ENCODE data around the gene ZYX. TPM values are rescaled to one million over a fixed set of nuclear protein-coding genes. Genes with fewer than 3 reads are reported as not detected.
A peak's percentile ranks its signal among the peaks of the same experiment; 100 is the strongest.

ZYX gene
- total RNA-seq, 2 donors from 2014 or later, result 40.2 to 60.6 TPM

- no peak overlapping the region for H3K4me3 ChIP-seq
- no peaks in the 10 kb centered on the region for H3K4me1 ChIP-seq
- no peak for ATAC-seq
- intact Hi-C loops (cut with DNase I), result no loop called here
- TF ChIP-seq, protein P1, sequence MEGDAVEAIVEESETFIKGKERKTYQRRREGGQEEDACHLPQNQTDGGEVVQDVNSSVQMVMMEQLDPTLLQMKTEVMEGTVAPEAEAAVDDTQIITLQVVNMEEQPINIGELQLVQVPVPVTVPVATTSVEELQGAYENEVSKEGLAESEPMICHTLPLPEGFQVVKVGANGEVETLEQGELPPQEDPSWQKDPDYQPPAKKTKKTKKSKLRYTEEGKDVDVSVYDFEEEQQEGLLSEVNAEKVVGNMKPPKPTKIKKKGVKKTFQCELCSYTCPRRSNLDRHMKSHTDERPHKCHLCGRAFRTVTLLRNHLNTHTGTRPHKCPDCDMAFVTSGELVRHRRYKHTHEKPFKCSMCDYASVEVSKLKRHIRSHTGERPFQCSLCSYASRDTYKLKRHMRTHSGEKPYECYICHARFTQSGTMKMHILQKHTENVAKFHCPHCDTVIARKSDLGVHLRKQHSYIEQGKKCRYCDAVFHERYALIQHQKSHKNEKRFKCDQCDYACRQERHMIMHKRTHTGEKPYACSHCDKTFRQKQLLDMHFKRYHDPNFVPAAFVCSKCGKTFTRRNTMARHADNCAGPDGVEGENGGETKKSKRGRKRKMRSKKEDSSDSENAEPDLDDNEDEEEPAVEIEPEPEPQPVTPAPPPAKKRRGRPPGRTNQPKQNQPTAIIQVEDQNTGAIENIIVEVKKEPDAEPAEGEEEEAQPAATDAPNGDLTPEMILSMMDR (IDR thresholded peaks at IDR 0.05), result no peak
- no peak for TF ChIP-seq POLR2A (IDR thresholded peaks at IDR 0.05)
- H3K9me3 ChIP-seq, result no peaks in the 10 kb centered on the region
- H3K27me3 ChIP-seq, result no peaks in the 10 kb centered on the region
- H3K36me3 ChIP-seq (replicated peaks in 1 of 2; ENCODE audit: insufficient read depth in 1 of 2, low read depth in 2 of 2), result no peaks in the 10 kb centered on the region
- no peak for DNase-seq
- no peak overlapping the region for H3K27ac ChIP-seq
- WGBS, 2 donors, result 82 to 87% methylated on average over 4 of the region's 4 CpGs
Observed at GRCh38 chr7:143373255-143373794, 7.8 kb upstream of the ZYX start.

DNA sequence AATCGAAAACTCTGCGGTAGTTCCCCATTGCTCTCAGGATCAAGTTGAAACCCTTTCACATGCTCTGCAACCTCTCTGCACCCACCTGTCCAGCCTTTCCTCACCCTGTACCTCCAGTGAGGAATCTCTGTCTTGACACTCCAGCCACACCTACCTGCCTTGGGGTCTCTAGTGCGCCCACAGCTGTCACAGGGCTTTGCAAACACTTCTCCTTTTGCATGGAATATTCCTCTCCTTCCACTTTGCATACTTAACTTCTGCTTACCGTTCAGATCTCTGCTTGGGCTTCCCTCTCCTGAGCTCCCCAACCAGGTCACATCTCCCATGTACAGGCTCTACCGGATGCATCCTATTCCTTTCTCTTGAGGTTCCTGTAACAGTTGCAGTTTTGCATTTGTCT is 6.6 kb upstream of the ZYX start:
- peaks cover 5% of the 10 kb centered on the region for H3K4me1 ChIP-seq
- no peak for DNase-seq
- TF ChIP-seq, protein P1 (IDR thresholded peaks at IDR 0.05), result no peak
- no peak for TF ChIP-seq POLR2A (IDR thresholded peaks at IDR 0.05)
- no peak for ATAC-seq
- WGBS, 2 donors, result 70 to 87% methylated on average over 5 of the region's 5 CpGs
- H3K9me3 ChIP-seq, result no peaks in the 10 kb centered on the region
- no peak overlapping the region for H3K4me3 ChIP-seq
- H3K27ac ChIP-seq, result no peak overlapping the region
- no peaks in the 10 kb centered on the region for H3K36me3 ChIP-seq (replicated peaks in 1 of 2; ENCODE audit: insufficient read depth in 1 of 2, low read depth in 2 of 2)
- no peaks in the 10 kb centered on the region for H3K27me3 ChIP-seq
- intact Hi-C loops (cut with DNase I), result no loop called here

DNA sequence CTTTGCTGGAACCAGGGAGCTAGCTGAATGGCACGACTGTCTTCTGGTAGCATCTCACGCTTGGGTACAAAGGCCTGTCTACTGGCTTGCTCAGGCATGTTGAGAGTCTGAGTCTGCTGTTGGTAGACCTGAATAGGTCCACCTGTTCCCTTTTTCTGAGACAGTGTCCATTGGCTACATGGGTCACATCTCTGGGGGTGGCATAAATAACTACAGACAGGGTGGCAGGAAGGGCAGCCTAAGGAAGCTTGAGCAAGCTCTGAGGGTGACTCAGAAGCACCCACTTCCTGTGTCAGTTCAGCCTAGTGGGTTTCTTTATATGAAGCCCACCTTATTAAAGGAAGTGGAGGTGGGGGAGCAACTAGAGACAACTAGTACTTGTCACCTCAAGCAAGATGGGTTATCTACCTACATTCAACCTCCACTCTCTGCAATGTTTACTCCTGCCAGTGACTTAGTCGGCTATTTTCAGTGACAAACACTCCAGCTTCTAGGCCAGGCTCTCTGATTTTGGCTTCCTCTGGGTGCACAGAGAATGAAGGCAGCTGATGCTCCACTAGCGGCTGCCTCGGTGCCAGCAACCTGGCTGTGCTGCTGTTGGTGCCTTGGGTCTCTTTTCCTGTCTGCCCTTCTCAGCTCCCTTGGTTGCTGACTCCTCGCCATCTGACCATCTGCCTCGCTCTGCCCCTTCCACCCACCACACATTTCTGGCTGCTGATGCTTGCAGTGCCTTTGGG is 5.7 kb upstream of the ZYX start:
- TF ChIP-seq POLR2A (IDR thresholded peaks at IDR 0.05), result no peak
- TF ChIP-seq, protein P1 (IDR thresholded peaks at IDR 0.05), result no peak

DNA sequence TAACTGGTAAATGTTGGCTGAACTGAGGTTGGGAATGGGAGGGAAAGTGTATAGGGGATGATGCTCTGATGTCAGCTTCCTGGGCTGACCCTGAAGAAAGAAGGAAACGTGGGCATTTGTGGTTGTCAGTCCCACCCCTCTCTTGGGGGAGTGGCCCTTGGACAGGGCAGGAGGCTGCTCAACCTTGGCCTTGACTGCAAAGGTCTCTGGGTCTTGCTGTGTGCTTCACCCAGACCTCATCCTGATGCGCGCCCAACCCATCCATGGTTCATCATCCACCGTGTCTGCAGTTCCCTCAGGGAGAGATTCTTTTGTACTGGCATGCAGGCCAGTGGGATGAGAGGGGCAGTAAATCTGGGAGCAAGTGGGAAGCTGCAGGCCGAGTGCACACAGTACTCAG is 4.7 kb upstream of the ZYX start:
- no peaks in the 10 kb centered on the region for H3K27me3 ChIP-seq
- no peaks in the 10 kb centered on the region for H3K36me3 ChIP-seq (replicated peaks in 1 of 2; ENCODE audit: insufficient read depth in 1 of 2, low read depth in 2 of 2)
- H3K4me3 ChIP-seq, result no peak overlapping the region
- DNase-seq (no peak), ATAC-seq (no peak)
- no peaks in the 10 kb centered on the region for H3K9me3 ChIP-seq
- H3K27ac ChIP-seq, result peak overlapping the region in 1 of 4 donors; percentile 61
- WGBS, 2 donors, result 69 to 74% methylated on average over 5 of the region's 5 CpGs
- intact Hi-C loops (cut with DNase I), result no loop called here
- peaks cover 10% of the 10 kb centered on the region for H3K4me1 ChIP-seq
- no peak for TF ChIP-seq POLR2A (IDR thresholded peaks at IDR 0.05)
- TF ChIP-seq, protein P1 (IDR thresholded peaks at IDR 0.05), result no peak

More for the DNA sequence above, 5.7 kb upstream of the ZYX start:
- Histone ChIP-seq H3K4me3 (no peak overlapping the region), H3K27me3 (no peaks in the 10 kb centered on the region), H3K36me3 (replicated peaks in 1 of 2; ENCODE audit: insufficient read depth in 1 of 2, low read depth in 2 of 2) (no peaks in the 10 kb centered on the region), H3K4me1 (peaks cover 10% of the 10 kb centered on the region), H3K9me3 (no peaks in the 10 kb centered on the region), H3K27ac (peak overlapping the region in 1 of 4 donors; percentile 61)
- ATAC-seq (no peak), DNase-seq (peak in 1 of 4 donors; percentile 52)
- 55 to 81% methylated on average over 6 to 7 of the region's 7 CpGs for WGBS, 2 donors
- intact Hi-C loops (cut with DNase I), result no loop called here

All from body of pancreas (tissue), 4 donors.